Activated T-cell treated with anti-CD3 and anti-CD28 coated beads, Interleukin-2, amount 50 U/mL, for 72 hours (primary cell): ENCODE data around the gene SLC30A1. TPM values are rescaled to one million over a fixed set of nuclear protein-coding genes. Genes with fewer than 3 reads are reported as not detected.
"Not testable (repeated sequence)": the region's sequence is repeated elsewhere in the genome, so short reads cannot be mapped to it uniquely, and the experiment has no call there.

Source experiments
- ATAC-seq, 2 donors: fragments of 150-1000 bp; cut with Tn5 transposase; replicated peaks in 1 of 2; 2 replicates each; pipeline ENCODE4 v1.10.0; 2021; ENCODE audit warnings: moderate library complexity in 2 of 2, mild to moderate bottlenecking in 1 of 2
- DNase-seq, 2 donors: peaks; one replicate each; pipeline ENCODE4 v3.0.0; 2021 to 2022; ENCODE audit warnings: mixed read lengths in 1 of 2
- H3K27ac Mint-ChIP-seq: one replicate; pipeline ENCODE4 v1.8.0; 2022; ENCODE audit warnings: mild to moderate bottlenecking, moderate library complexity, mixed read lengths
- H3K27me3 Mint-ChIP-seq: one replicate; pipeline ENCODE4 v1.8.0; 2022; ENCODE audit warnings: low read depth, mixed read lengths
- H3K36me3 Mint-ChIP-seq, 2 donors: one replicate each; pipeline ENCODE4 v1.8.0; 2022; ENCODE audit warnings: mixed read lengths in 2 of 2, mild to moderate bottlenecking in 1 of 2; ENCODE audit not compliant: insufficient read depth in 2 of 2
- H3K4me1 Mint-ChIP-seq: one replicate; pipeline ENCODE4 v1.8.0; 2022; ENCODE audit warnings: low read depth, mixed read lengths
- H3K4me3 Mint-ChIP-seq, 2 donors: one replicate each; pipeline ENCODE4 v1.8.0; 2022; ENCODE audit warnings: mild to moderate bottlenecking in 2 of 2, mixed read lengths in 2 of 2, moderate library complexity in 2 of 2
- H3K9me3 Mint-ChIP-seq, 2 donors: one replicate each; pipeline ENCODE4 v1.8.0; 2022; ENCODE audit warnings: mixed read lengths in 2 of 2
- total RNA-seq, 2 donors: library from RNA; stranded (reverse); gene quantifications; one replicate each; pipeline ENCODE4 v1.2.3, GENCODE V29; 2022

SLC30A1 gene
- 1 to 10 TPM; 8.0 to 8.6 TPM for total RNA-seq

GRCh38 chr1:211578640-211579439 is at the start of gene SLC30A1:
SLC30A1 (minus strand) TSS chr1:211579161; CDS start chr1:211578612, 549 bp downstream.
- Mint-ChIP-seq H3K36me3 (peaks cover under 1 to 2% of the 10 kb centered on the region in 2 donors), H3K9me3 (no peaks in the 10 kb centered on the region), H3K27ac (peak within 1 kb of the TSS; percentile 90), H3K4me3 (peak within 1 kb of the TSS; percentile 94 to 98), H3K4me1 (peaks cover 42% of the 10 kb centered on the region), H3K27me3 (no peaks in the 10 kb centered on the region)
- ATAC-seq: peak; percentile 92
- DNase-seq: peak; percentile 100

GRCh38 chr1:211628417-211628816 is 49.5 kb upstream of the SLC30A1 start:
- Mint-ChIP-seq H3K4me3 (no peak overlapping the region), H3K9me3 (no peaks in the 10 kb centered on the region), H3K27me3 (peaks cover 2% of the 10 kb centered on the region), H3K36me3 (no peaks in the 10 kb centered on the region), H3K4me1 (peaks cover 12% of the 10 kb centered on the region), H3K27ac (no peak overlapping the region)
- ATAC-seq: no peak
- DNase-seq: no peak

DNA sequence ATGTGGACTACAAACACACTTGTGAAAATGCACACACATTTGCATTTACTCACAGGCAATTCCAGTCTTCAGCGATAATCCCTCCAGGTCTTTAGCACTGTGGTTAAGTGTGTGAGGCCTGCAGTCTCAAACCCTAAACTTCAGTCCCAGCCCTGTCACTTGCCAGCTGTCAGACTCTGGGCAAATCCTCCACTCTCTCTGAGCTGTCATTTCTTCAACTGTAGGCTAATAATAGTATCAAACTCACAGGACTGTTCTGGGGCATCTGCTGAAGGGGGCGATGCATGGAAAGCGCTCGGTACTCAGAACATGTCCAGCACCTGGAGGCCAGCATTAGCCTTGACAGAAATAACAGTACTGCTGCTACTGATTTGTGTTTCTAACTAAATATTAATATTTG is 48.3 kb upstream of the SLC30A1 start:
- ATAC-seq: no peak
- no peak overlapping the region for H3K4me3 Mint-ChIP-seq

GRCh38 chr1:211625866-211626265 is 46.9 kb upstream of the SLC30A1 start:
- H3K4me3 Mint-ChIP-seq, H3K27me3 Mint-ChIP-seq, H3K27ac Mint-ChIP-seq, H3K4me1 Mint-ChIP-seq, H3K36me3 Mint-ChIP-seq, DNase-seq, H3K9me3 Mint-ChIP-seq, ATAC-seq: not testable (repeated sequence)

More for the DNA sequence above, 48.3 kb upstream of the SLC30A1 start:
- Mint-ChIP-seq H3K9me3 (no peaks in the 10 kb centered on the region), H3K27me3 (no peaks in the 10 kb centered on the region), H3K27ac (no peak overlapping the region), H3K4me1 (peaks cover 8% of the 10 kb centered on the region), H3K36me3 (no peaks in the 10 kb centered on the region)
- DNase-seq: no peak

GRCh38 chr1:211625040-211625439 is 46.1 kb upstream of the SLC30A1 start:
- no peaks in the 10 kb centered on the region for H3K27me3 Mint-ChIP-seq
- no peak overlapping the region for H3K27ac Mint-ChIP-seq
- H3K36me3 Mint-ChIP-seq: no peaks in the 10 kb centered on the region
- H3K4me1 Mint-ChIP-seq: peaks cover 8% of the 10 kb centered on the region
- ATAC-seq: peak in 1 of 2 donors; percentile 48
- peak in 1 of 2 donors; percentile 10 for DNase-seq
- no peak overlapping the region for H3K4me3 Mint-ChIP-seq
- H3K9me3 Mint-ChIP-seq: no peaks in the 10 kb centered on the region

- H3K27ac Mint-ChIP-seq: peak overlapping the region; percentile 26
- no peaks in the 10 kb centered on the region for H3K36me3 Mint-ChIP-seq
- no peaks in the 10 kb centered on the region for H3K9me3 Mint-ChIP-seq
- ATAC-seq (no peak), DNase-seq (no peak)
- H3K4me3 Mint-ChIP-seq: no peak overlapping the region
- no peaks in the 10 kb centered on the region for H3K27me3 Mint-ChIP-seq
- peaks cover 8% of the 10 kb centered on the region for H3K4me1 Mint-ChIP-seq
Measured at GRCh38 chr1:211623515-211623914, 44.6 kb upstream of the SLC30A1 start.

DNA sequence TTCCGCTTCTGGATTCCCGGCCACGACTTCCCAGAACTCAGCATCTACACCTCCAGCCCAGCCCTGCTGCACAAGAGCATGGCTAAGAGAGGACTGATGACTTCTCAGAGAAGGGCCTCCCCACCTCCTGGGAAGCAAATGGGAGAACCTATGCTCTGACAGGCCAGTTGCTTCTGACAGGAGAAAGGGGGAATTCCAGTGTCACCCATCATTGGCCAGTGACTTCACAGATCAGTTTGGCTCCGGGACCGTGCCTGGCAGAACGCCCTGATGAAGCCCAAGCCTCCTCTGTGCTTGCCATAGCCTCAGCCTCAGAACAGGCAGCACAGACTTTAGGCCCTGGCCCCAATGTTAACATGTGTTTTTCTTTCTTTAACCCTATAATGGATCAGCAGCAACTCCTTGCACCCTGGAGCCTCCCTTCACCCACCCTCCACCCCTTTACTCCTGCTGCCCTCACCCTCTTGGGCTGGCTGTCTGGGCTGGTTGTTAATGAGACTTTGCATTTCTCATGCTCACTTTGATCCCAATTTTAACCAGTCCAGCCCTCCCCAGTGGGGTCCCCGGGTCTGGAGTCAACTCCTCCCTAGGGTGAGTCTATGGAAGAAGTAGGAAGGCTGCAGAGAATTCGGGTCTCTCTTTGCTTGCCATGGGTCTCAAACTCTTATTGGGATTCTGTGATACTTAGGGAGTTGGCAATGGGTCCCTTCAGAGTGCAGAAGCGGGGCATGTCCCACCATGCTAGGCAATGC is 42.7 kb upstream of the SLC30A1 start:
- Mint-ChIP-seq H3K9me3 (no peaks in the 10 kb centered on the region), H3K27ac (no peak overlapping the region), H3K4me1 (peaks cover 8% of the 10 kb centered on the region), H3K36me3 (no peaks in the 10 kb centered on the region), H3K4me3 (no peak overlapping the region), H3K27me3 (no peaks in the 10 kb centered on the region)
- no peak for ATAC-seq
- DNase-seq: no peak

DNA sequence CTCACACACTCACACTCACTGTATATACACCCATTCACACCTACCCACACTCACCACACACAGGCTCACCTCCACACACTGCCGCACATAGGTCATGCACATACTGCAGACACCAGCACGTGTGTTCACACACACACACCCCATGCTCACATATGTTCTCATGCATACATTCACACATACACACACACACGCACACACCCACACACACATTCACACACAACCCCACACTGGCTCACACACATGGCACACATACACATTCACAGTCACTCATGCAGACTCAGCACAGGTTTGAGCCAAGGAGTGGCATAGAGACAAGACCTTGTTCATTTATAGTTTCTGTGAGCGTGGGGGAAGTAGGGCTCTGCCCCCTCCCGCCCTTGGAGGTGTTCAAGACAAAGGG is 41.1 kb upstream of the SLC30A1 start:
- no peak overlapping the region for H3K27ac Mint-ChIP-seq
- H3K9me3 Mint-ChIP-seq: no peaks in the 10 kb centered on the region
- H3K4me1 Mint-ChIP-seq: peaks cover 8% of the 10 kb centered on the region
- no peaks in the 10 kb centered on the region for H3K36me3 Mint-ChIP-seq
- DNase-seq (no peak), ATAC-seq (no peak)
- no peaks in the 10 kb centered on the region for H3K27me3 Mint-ChIP-seq
- no peak overlapping the region for H3K4me3 Mint-ChIP-seq

- peak in 1 of 2 donors; percentile 5 for ATAC-seq
- H3K27me3 Mint-ChIP-seq: no peaks in the 10 kb centered on the region
Measured at GRCh38 chr1:211619033-211619996, 40.4 kb upstream of the SLC30A1 start.

DNA sequence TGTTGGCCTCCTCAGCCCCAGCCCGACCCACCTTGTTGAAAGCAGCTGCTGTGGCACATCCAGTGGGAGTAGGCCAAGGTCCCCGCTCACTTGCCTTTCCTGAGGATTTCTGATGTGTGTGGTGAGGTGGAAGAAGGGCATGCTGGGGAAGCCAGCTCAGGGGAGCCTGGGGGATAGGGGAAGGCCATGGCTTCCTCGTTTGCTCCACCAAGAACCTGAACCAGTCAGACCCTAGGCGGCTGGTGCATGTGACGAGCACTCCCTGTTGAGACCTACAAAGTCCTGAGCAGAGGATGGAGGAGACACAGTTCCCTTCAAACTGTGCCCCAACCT is 38.0 kb upstream of the SLC30A1 start:
- H3K4me1 Mint-ChIP-seq: no peaks in the 10 kb centered on the region
- no peak overlapping the region for H3K4me3 Mint-ChIP-seq
- H3K9me3 Mint-ChIP-seq: no peaks in the 10 kb centered on the region
- no peaks in the 10 kb centered on the region for H3K27me3 Mint-ChIP-seq
- H3K27ac Mint-ChIP-seq: no peak overlapping the region
- DNase-seq (no peak), ATAC-seq (no peak)
- H3K36me3 Mint-ChIP-seq: no peaks in the 10 kb centered on the region

More at GRCh38 chr1:211619033-211619996, 40.4 kb upstream of the SLC30A1 start:
- no peaks in the 10 kb centered on the region for H3K9me3 Mint-ChIP-seq
- no peak for DNase-seq
- H3K4me3 Mint-ChIP-seq: no peak overlapping the region
- no peak overlapping the region for H3K27ac Mint-ChIP-seq
- peaks cover 8% of the 10 kb centered on the region for H3K4me1 Mint-ChIP-seq
- no peaks in the 10 kb centered on the region for H3K36me3 Mint-ChIP-seq

- DNase-seq: no peak
- H3K4me1 Mint-ChIP-seq: no peaks in the 10 kb centered on the region
- H3K27ac Mint-ChIP-seq: no peak overlapping the region
- no peak overlapping the region for H3K4me3 Mint-ChIP-seq
- H3K9me3 Mint-ChIP-seq: no peaks in the 10 kb centered on the region
- no peaks in the 10 kb centered on the region for H3K27me3 Mint-ChIP-seq
- no peak for ATAC-seq
- no peaks in the 10 kb centered on the region for H3K36me3 Mint-ChIP-seq
Measured at GRCh38 chr1:211616231-211616964, 37.4 kb upstream of the SLC30A1 start.

DNA sequence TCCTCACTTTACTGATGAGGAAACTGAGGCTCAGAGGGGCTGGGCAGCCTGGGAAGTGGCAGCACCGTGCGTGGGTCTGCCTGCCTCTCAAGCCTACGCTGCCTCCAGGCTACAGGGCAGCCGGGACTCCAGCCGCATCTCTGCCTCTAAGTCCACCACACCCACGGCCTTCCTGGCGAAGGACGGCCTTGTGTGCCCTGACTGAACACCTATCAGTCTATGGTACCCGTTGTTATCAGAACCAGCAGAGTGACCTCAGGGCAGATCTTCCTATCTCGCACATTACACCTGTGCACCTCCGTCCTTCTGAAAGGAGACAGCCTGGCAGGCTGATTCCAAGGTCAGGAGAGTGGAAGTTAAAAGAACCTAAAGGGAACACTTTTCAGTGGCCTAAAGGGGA is 35.7 kb upstream of the SLC30A1 start:
- no peak for ATAC-seq
- Mint-ChIP-seq H3K9me3 (no peaks in the 10 kb centered on the region), H3K4me1 (no peaks in the 10 kb centered on the region), H3K36me3 (no peaks in the 10 kb centered on the region), H3K4me3 (no peak overlapping the region), H3K27ac (no peak overlapping the region), H3K27me3 (no peaks in the 10 kb centered on the region)
- no peak for DNase-seq
